ENCODE measurements around the gene SSTR4.

SSTR4 gene

GRCh38 chr20:23059846-23060245 is 24.7 kb downstream of the SSTR4 start:
- no peak overlapping the region for H3K4me3 ChIP-seq (ENCODE audit: low read depth, low read length)
- TF ChIP-seq CTCF (IDR thresholded peaks at IDR 0.05; ENCODE audit: low read depth, low read length) = no peak

GRCh38 chr20:23060629-23061028 is 25.5 kb downstream of the SSTR4 start:
- no peak overlapping the region for H3K4me3 ChIP-seq (ENCODE audit: low read depth, low read length)
- no peak for TF ChIP-seq CTCF (IDR thresholded peaks at IDR 0.05; ENCODE audit: low read depth, low read length)

GRCh38 chr20:23061262-23061661 is 26.1 kb downstream of the SSTR4 start:
- H3K4me3 ChIP-seq (ENCODE audit: low read depth, low read length) = no peak overlapping the region
- TF ChIP-seq CTCF (IDR thresholded peaks at IDR 0.05; ENCODE audit: low read depth, low read length) = no peak

- peak; percentile 38 for TF ChIP-seq CTCF (IDR thresholded peaks at IDR 0.05; ENCODE audit: low read depth, low read length)
- no peak overlapping the region for H3K4me3 ChIP-seq (ENCODE audit: low read depth, low read length)
These were observed 26.8 kb downstream of the SSTR4 start for GRCh38 chr20:23061734-23062561.

- H3K4me3 ChIP-seq (ENCODE audit: low read depth, low read length) = no peak overlapping the region
- TF ChIP-seq CTCF (IDR thresholded peaks at IDR 0.05; ENCODE audit: low read depth, low read length) = no peak
These were observed 27.5 kb downstream of the SSTR4 start for GRCh38 chr20:23062632-23063031.

GRCh38 chr20:23063168-23063567 is 28.1 kb downstream of the SSTR4 start:
- no peak overlapping the region for H3K4me3 ChIP-seq (ENCODE audit: low read depth, low read length)
- no peak for TF ChIP-seq CTCF (IDR thresholded peaks at IDR 0.05; ENCODE audit: low read depth, low read length)

GRCh38 chr20:23063581-23063980 is 28.5 kb downstream of the SSTR4 start:
- no peak overlapping the region for H3K4me3 ChIP-seq (ENCODE audit: low read depth, low read length)
- TF ChIP-seq CTCF (IDR thresholded peaks at IDR 0.05; ENCODE audit: low read depth, low read length) = no peak

Data from WI38 (cell line).